A673 (cell line): ENCODE measurements around the gene LDHAL6B.

Experiments
- EZH2 ChIP-seq: fragments of 200-600 bp; sonication (generic); IDR thresholded peaks from 2 replicates; pipeline ENCODE4 v1.6.1; 2017; ENCODE audit warnings: borderline replicate concordance, low read depth, mild to moderate bottlenecking, mixed read lengths, antibody characterized with exemption, low read length; ENCODE audit not compliant: poor library complexity, severe bottlenecking
- TF ChIP-seq, protein P1 (sequence below): fragments of 300-800, 200-600 bp; sonication (generic); conservative IDR thresholded peaks from 2 replicates; pipeline ENCODE4 v1.5.1; 2017; ENCODE audit warnings: low read depth, mild to moderate bottlenecking, antibody characterized with exemption, low read length, moderate library complexity, mixed read lengths

DNA sequence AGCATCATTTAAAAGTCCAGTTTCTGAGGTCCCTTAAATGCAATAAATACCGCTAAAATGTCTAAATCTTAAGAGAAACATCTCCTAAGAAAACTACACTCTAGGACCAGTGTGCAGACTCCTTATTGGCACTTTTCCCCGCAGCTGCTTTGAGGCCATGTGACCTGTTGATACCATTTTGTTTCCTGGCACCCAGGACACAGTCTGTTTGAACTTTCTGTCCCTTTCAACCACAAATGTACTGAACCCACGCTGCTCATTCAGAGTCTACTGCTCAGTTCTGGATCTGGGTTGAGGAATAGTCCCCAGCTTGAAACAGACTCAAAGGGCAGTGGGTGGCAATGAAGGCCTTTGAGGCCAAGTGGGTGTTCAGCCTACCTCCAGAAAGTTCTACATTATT, 17.1 kb downstream of the LDHAL6B start:
- TF ChIP-seq, protein P1, sequence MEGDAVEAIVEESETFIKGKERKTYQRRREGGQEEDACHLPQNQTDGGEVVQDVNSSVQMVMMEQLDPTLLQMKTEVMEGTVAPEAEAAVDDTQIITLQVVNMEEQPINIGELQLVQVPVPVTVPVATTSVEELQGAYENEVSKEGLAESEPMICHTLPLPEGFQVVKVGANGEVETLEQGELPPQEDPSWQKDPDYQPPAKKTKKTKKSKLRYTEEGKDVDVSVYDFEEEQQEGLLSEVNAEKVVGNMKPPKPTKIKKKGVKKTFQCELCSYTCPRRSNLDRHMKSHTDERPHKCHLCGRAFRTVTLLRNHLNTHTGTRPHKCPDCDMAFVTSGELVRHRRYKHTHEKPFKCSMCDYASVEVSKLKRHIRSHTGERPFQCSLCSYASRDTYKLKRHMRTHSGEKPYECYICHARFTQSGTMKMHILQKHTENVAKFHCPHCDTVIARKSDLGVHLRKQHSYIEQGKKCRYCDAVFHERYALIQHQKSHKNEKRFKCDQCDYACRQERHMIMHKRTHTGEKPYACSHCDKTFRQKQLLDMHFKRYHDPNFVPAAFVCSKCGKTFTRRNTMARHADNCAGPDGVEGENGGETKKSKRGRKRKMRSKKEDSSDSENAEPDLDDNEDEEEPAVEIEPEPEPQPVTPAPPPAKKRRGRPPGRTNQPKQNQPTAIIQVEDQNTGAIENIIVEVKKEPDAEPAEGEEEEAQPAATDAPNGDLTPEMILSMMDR, result no peak
- no peak for TF ChIP-seq EZH2
